Stimulated activated CD4-positive, alpha-beta T cell treated with anti-CD3 and anti-CD28 coated beads, TNF-alpha, amount 100 ng/mL, for 24 hours (primary cell): Measurements from ENCODE around the gene MDGA2.

Source experiments
- DNase-seq, 3 experiments: peaks; one replicate each; pipeline ENCODE4 v3.0.0-alpha.2; 2020; ENCODE audit warnings: low read depth in 3 of 3

Gene MDGA2

GRCh38 chr14:47619392-47619791, 56.0 kb downstream of the MDGA2 start:
- no peak for DNase-seq

GRCh38 chr14:47606566-47606965, 68.8 kb downstream of the MDGA2 start:
- DNase-seq: no peak

- DNase-seq: no peak
These were observed 78.5 kb downstream of the MDGA2 start for GRCh38 chr14:47596860-47597259.

- no peak for DNase-seq
These were observed 79.2 kb downstream of the MDGA2 start for GRCh38 chr14:47596232-47596631.

- no peak for DNase-seq
These were observed 79.9 kb downstream of the MDGA2 start for GRCh38 chr14:47595552-47595951.

- no peak for DNase-seq
These were observed 84.5 kb downstream of the MDGA2 start for GRCh38 chr14:47590767-47591495.

GRCh38 chr14:47585447-47585846, 90.0 kb downstream of the MDGA2 start:
- no peak for DNase-seq

- DNase-seq: no peak
These were observed 108.1 kb downstream of the MDGA2 start for GRCh38 chr14:47567273-47567672.

GRCh38 chr14:47557894-47558293, 117.5 kb downstream of the MDGA2 start:
- no peak for DNase-seq

GRCh38 chr14:47555333-47555732, 120.1 kb downstream of the MDGA2 start:
- no peak for DNase-seq

- no peak for DNase-seq
These were observed 125.5 kb downstream of the MDGA2 start for GRCh38 chr14:47549886-47550285.

- no peak for DNase-seq
These were observed 131.9 kb downstream of the MDGA2 start for GRCh38 chr14:47543459-47543858.

- no peak for DNase-seq
These were observed 133.7 kb downstream of the MDGA2 start for GRCh38 chr14:47541662-47542061.

GRCh38 chr14:47539031-47539461, 136.4 kb downstream of the MDGA2 start:
- DNase-seq: no peak

GRCh38 chr14:47536341-47536740, 139.1 kb downstream of the MDGA2 start:
- DNase-seq: no peak

- DNase-seq: no peak
These were observed 148.7 kb downstream of the MDGA2 start for GRCh38 chr14:47526591-47527244.

GRCh38 chr14:47524524-47524923, 150.9 kb downstream of the MDGA2 start:
- no peak for DNase-seq

- no peak for DNase-seq
These were observed 155.0 kb downstream of the MDGA2 start for GRCh38 chr14:47520382-47520781.

- no peak for DNase-seq
These were observed 163.6 kb downstream of the MDGA2 start for GRCh38 chr14:47511829-47512228.

- no peak for DNase-seq
These were observed 165.4 kb downstream of the MDGA2 start for GRCh38 chr14:47509957-47510356.

GRCh38 chr14:47507861-47508260, 167.5 kb downstream of the MDGA2 start:
- DNase-seq: no peak

GRCh38 chr14:47500369-47500768, 175.0 kb downstream of the MDGA2 start:
- DNase-seq: no peak

- no peak for DNase-seq
These were observed 184.6 kb downstream of the MDGA2 start for GRCh38 chr14:47490766-47491165.
